Non-pigmented ciliary epithelial cell (primary cell): ENCODE data around the gene POU3F2.

Experiments
- DNase-seq: peaks from one replicate; pipeline ENCODE4 v3.0.0-alpha.2; 2010; ENCODE audit warnings: low read depth

Gene POU3F2

GRCh38 chr6:98844244-98845210, 10.2 kb downstream of the POU3F2 start:
- DNase-seq, result no peak

DNA sequence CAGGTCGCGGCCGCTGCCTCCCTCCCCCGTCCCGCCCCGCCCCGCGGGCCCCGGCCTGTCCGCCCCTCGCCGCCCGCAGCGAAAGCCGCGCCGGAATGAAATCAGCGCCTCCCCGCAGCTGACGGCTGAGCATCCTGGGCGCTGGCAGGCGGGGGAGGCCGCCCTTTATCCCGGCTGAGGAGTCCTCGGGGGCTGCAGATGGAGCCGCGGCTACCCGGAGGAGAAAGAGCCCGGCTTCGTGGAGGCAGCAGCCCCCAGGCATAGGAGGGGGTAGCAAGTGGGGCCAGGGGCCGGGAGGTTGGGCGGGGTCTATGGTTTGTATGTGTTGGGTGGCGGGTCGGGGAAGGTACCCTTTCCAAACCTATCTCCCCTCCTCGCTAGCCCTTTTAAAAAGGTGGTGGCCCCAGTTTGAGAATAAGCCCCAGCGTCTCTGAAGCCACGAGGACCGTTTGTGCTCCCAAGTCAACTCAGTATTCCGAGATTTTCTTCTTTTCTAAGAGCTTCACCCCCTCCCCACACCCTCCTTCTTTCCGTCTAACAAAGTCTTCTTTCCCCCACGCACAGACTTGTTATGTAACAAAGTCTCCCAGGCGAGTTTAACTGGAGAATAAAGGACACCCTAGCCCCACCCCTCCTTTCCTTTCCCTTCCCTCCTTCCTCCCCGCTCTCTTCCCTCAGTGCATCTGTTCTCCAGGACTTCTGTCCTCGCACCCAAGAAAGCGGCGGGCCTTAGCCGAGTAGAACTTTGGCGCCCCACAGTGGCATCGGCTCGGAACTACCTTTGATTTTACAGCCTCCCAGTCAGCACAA, 11.0 kb downstream of the POU3F2 start:
- DNase-seq, result peak; percentile 42

GRCh38 chr6:98846021-98846380, 11.6 kb downstream of the POU3F2 start:
- no peak for DNase-seq

DNA sequence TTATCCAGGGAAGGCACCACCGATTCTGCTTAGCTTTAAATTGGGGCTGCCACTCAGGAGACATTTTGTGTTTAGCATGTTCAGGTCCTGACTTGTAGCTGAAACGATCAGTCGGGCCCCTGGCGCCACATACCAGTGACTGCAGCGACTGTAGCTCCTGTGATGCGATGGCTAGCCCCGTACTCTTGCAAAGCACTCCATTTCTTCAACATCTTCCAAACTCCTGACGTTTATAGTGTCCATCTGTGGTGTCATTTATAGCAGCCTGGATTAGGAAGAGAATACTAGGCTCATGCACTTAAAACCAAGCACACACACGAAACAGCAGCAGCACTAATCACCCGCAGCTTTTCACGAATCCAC, 13.0 kb downstream of the POU3F2 start:
- no peak for DNase-seq

GRCh38 chr6:98847779-98848538, 13.6 kb downstream of the POU3F2 start:
- DNase-seq, result no peak

- no peak for DNase-seq
Observed at GRCh38 chr6:98848539-98849242, 14.3 kb downstream of the POU3F2 start.

DNA sequence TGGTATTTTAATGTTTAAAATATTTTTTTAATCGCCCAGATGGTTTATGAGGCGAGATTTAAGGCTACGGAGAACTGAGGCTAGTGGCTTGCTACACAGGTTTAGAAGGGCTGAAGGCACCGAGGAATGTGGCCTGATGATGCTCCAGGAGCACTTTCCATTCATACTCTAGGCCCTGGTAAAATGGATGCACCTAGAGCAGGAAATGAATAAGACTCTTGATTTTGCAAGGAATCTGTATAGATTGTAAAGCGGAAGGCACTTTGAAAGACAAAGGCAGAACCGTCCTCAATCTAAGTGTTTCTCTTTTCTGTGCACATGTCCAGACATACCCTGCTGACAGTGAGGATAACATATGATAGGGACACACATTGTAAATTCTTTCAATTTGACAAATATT, 30.1 kb downstream of the POU3F2 start:
- DNase-seq, result no peak

- DNase-seq, result no peak
Observed at GRCh38 chr6:98871057-98871456, 36.7 kb downstream of the POU3F2 start.

GRCh38 chr6:98871821-98872220, 37.4 kb downstream of the POU3F2 start:
- DNase-seq, result no peak

- DNase-seq, result no peak
Observed at GRCh38 chr6:98875375-98875774, 41.0 kb downstream of the POU3F2 start.

GRCh38 chr6:98877250-98877649, 42.9 kb downstream of the POU3F2 start:
- no peak for DNase-seq

- DNase-seq, result no peak
Observed at GRCh38 chr6:98880486-98880885, 46.1 kb downstream of the POU3F2 start.

- no peak for DNase-seq
Observed at GRCh38 chr6:98885330-98885729, 51.0 kb downstream of the POU3F2 start.

- no peak for DNase-seq
Observed at GRCh38 chr6:98887650-98888049, 53.3 kb downstream of the POU3F2 start.
